NT2/D1 (cell line): ENCODE data around the gene MRPL36.

Experiments
- SUZ12 ChIP-seq: IDR thresholded peaks from 2 replicates; pipeline ENCODE4 v1.6.1; 2011; ENCODE audit not compliant: insufficient read length, insufficient read depth; ENCODE audit errors: extremely low read depth
- YY1 ChIP-seq: IDR thresholded peaks from 2 replicates; pipeline ENCODE4 v1.6.1; 2011; ENCODE audit not compliant: insufficient read length, insufficient read depth
- ZNF274 ChIP-seq: IDR thresholded peaks from 2 replicates; pipeline ENCODE4 v1.6.1; 2011; ENCODE audit warnings: mild to moderate bottlenecking, low read depth, low read length

DNA sequence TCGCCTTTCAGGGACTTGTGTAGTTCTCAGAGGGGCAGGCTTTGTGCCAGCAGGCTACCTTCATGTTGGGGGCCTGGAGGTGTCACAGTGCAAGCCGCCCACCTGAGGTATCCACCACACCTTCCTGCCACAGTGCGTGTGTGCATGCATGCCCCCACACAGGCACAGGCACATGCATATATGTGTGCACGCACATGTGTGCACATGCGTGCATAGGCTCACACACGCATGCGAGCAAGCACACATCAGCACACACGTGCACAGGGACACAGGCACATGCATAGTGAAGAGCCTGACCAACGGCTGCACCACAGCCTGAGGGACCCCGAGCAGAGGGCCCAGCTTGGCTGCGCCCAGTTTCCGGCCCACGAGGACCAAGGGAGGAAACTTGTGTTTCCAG is 46.9 kb upstream of the MRPL36 start:
- TF ChIP-seq YY1 (no peak), ZNF274 (no peak), SUZ12 (no peak)
